ENCODE results near the gene ARRDC3.

GRCh38 chr5:91366551-91366950 lies 16.6 kb downstream of the ARRDC3 start:
- no peak for TF ChIP-seq POLR2A (IDR thresholded peaks at IDR 0.05)
- TF ChIP-seq, protein P1, sequence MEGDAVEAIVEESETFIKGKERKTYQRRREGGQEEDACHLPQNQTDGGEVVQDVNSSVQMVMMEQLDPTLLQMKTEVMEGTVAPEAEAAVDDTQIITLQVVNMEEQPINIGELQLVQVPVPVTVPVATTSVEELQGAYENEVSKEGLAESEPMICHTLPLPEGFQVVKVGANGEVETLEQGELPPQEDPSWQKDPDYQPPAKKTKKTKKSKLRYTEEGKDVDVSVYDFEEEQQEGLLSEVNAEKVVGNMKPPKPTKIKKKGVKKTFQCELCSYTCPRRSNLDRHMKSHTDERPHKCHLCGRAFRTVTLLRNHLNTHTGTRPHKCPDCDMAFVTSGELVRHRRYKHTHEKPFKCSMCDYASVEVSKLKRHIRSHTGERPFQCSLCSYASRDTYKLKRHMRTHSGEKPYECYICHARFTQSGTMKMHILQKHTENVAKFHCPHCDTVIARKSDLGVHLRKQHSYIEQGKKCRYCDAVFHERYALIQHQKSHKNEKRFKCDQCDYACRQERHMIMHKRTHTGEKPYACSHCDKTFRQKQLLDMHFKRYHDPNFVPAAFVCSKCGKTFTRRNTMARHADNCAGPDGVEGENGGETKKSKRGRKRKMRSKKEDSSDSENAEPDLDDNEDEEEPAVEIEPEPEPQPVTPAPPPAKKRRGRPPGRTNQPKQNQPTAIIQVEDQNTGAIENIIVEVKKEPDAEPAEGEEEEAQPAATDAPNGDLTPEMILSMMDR (IDR thresholded peaks at IDR 0.05), result no peak
